ENCODE results near the gene DIS3L2. TPM values are rescaled to one million over a fixed set of nuclear protein-coding genes. Genes with fewer than 3 reads are reported as not detected.

The DIS3L2 gene
- total RNA-seq, 6 donors from 2014 or later: 31.2 to 98.5 (median 50.3) TPM

DNA sequence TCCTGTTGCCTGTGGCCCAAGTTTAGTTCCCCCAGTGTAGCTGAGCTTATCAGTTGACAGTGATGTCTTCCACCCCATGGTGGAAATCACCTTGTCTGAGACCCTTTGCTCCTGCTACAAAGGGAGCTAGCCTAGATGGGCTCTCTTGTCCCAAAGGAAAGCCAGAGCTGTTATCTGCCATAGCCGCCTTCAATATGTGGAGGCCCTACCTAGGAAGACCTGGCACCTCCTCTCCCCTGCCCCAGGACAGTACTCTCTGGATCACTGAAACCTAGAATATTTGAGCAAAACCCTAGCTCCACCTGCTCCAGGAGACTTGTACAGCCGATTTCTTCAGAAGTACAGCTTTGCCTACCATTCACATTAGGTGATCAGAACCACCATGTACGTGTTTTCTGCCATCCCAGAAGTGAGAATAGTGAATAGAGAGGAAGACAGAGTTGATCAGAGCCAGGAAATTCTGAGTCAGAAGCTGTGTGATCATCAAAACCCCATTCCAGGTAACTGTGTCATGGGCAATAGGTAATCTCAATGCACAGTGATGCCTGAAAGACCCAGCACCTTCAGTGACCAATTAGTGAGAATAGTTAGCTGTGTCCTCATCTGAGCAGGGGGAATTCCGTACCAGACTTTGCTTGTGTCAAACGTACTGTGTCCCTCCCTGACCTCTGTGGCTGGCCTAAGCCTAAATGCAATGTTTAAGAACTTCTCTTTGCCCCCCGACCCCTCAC lies 278.6 kb downstream of the DIS3L2 start:
- 92 to 93% methylated on average over 6 of the region's 6 CpGs for WGBS, 2 donors
- H3K36me3 ChIP-seq: peaks cover 0 to 10% (median 2%) of the 10 kb centered on the region in 4 donors
- no peaks in the 10 kb centered on the region for H3K9me3 ChIP-seq
- H3K4me3 ChIP-seq: no peak overlapping the region
- TF ChIP-seq EP300 (IDR thresholded peaks at IDR 0.05) (no peak), POLR2AphosphoS5 (IDR thresholded peaks at IDR 0.05) (no peak), POLR2A (IDR thresholded peaks at IDR 0.05) (no peak)
- TF ChIP-seq, protein P1, sequence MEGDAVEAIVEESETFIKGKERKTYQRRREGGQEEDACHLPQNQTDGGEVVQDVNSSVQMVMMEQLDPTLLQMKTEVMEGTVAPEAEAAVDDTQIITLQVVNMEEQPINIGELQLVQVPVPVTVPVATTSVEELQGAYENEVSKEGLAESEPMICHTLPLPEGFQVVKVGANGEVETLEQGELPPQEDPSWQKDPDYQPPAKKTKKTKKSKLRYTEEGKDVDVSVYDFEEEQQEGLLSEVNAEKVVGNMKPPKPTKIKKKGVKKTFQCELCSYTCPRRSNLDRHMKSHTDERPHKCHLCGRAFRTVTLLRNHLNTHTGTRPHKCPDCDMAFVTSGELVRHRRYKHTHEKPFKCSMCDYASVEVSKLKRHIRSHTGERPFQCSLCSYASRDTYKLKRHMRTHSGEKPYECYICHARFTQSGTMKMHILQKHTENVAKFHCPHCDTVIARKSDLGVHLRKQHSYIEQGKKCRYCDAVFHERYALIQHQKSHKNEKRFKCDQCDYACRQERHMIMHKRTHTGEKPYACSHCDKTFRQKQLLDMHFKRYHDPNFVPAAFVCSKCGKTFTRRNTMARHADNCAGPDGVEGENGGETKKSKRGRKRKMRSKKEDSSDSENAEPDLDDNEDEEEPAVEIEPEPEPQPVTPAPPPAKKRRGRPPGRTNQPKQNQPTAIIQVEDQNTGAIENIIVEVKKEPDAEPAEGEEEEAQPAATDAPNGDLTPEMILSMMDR (IDR thresholded peaks at IDR 0.05): no peak
- H3K27me3 ChIP-seq: no peaks in the 10 kb centered on the region
- no peak overlapping the region for H3K27ac ChIP-seq
- DNase-seq (no peak), ATAC-seq (ENCODE audit: low FRiP score in 2 of 2) (no peak)
- H3K4me1 ChIP-seq: peaks cover 0 to 7% (median 5%) of the 10 kb centered on the region in 4 donors

DNA sequence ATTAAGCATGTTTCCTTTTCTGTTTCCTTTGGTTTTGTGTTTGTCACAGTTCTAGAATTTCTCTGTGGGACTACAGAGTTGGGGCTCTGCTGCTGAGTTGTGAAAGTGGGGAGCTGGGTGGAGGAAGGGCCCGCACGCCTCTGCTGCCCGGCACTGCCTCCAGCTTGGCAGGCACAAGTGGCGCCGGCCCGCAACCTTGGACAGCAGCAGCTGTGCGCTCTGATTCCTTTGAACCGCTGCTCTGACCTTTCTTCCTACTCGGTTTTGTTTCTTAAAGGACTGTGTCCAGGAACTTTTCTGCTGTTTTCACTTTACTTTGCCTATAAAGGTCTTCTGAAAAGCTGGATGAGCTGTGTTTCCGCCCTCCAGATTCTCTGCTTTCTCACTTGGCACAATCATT lies 279.4 kb downstream of the DIS3L2 start:
- H3K4me3 ChIP-seq: no peak overlapping the region
- ATAC-seq (ENCODE audit: low FRiP score in 2 of 2) (no peak), DNase-seq (peak in 1 of 2 donors; percentile 54)
- H3K9me3 ChIP-seq: no peaks in the 10 kb centered on the region
- no peaks in the 10 kb centered on the region for H3K27me3 ChIP-seq
- peaks cover 0 to under 1% (median 0%) of the 10 kb centered on the region in 4 donors for H3K4me1 ChIP-seq
- peaks cover 0 to 10% (median 2%) of the 10 kb centered on the region in 4 donors for H3K36me3 ChIP-seq
- WGBS, 2 donors: 94 to 99% methylated on average over 10 of the region's 10 CpGs
- no peak for TF ChIP-seq EP300 (IDR thresholded peaks at IDR 0.05)
- TF ChIP-seq POLR2AphosphoS5 (IDR thresholded peaks at IDR 0.05): no peak
- TF ChIP-seq, protein P1 (IDR thresholded peaks at IDR 0.05): no peak
- TF ChIP-seq POLR2A (IDR thresholded peaks at IDR 0.05): no peak
- H3K27ac ChIP-seq: no peak overlapping the region

DNA sequence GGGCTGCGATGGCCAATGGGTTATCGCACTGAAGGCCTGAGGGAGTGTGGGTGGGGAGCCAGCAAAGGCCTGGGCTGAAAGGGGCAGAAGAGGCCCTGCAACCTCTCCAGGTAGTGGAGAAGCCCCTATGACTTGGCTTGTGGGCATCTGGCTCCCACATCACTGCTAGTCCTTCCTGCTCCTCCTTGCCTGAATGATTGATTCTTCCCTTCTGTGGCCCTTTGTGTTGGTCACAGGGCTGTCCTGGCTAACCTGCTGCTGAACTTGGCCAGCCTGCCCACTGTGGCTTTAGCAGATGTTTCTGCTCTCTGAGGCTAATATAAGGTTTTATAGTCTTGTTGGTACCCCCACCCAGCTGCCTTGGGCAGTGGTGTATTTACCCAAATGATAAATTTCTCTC lies 280.8 kb downstream of the DIS3L2 start:
- no peak for ATAC-seq (ENCODE audit: low FRiP score in 2 of 2)
- Histone ChIP-seq H3K27ac (no peak overlapping the region), H3K4me1 (no peaks in the 10 kb centered on the region), H3K4me3 (no peak overlapping the region), H3K9me3 (no peaks in the 10 kb centered on the region), H3K36me3 (peaks cover 0 to 10% (median 2%) of the 10 kb centered on the region in 4 donors), H3K27me3 (no peaks in the 10 kb centered on the region)
- no peak for DNase-seq
- WGBS, 2 donors: 100% methylated on average over 2 of the region's 2 CpGs
- TF ChIP-seq POLR2AphosphoS5 (IDR thresholded peaks at IDR 0.05) (no peak), POLR2A (IDR thresholded peaks at IDR 0.05) (no peak), EP300 (IDR thresholded peaks at IDR 0.05) (no peak)
- TF ChIP-seq, protein P1 (IDR thresholded peaks at IDR 0.05): no peak

DNA sequence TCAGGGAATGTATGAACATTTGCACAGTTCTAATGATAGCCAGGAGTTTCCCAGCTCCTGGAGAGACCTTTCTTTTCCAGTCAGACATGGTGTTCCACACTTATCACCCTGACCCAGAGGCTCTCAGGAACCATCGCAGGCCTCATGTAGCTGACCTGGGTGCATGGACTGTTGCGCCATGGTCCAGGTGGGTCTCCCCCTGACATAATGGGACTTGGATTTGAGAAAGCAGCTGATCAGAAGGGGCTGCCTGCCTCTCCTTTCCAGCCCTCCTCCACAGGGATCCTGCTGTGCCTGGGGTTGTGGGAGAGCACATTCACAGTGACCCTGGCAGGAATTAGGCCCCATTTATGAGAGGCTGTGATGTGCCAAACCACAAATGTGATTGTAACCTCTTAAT lies 283.6 kb downstream of the DIS3L2 start:
- peaks cover 0 to 1% (median 0%) of the 10 kb centered on the region in 4 donors for H3K4me1 ChIP-seq
- WGBS, 2 donors: 93 to 100% methylated on average over 2 of the region's 2 CpGs
- ATAC-seq (ENCODE audit: low FRiP score in 2 of 2) (no peak), DNase-seq (no peak)
- TF ChIP-seq EP300 (IDR thresholded peaks at IDR 0.05) (no peak), POLR2AphosphoS5 (IDR thresholded peaks at IDR 0.05) (no peak), POLR2A (IDR thresholded peaks at IDR 0.05) (no peak)
- TF ChIP-seq, protein P1 (IDR thresholded peaks at IDR 0.05): no peak
- no peaks in the 10 kb centered on the region for H3K27me3 ChIP-seq
- H3K36me3 ChIP-seq: peaks cover 0 to 4% (median 0%) of the 10 kb centered on the region in 4 donors
- no peak overlapping the region for H3K4me3 ChIP-seq
- no peak overlapping the region for H3K27ac ChIP-seq
- H3K9me3 ChIP-seq: no peaks in the 10 kb centered on the region

DNA sequence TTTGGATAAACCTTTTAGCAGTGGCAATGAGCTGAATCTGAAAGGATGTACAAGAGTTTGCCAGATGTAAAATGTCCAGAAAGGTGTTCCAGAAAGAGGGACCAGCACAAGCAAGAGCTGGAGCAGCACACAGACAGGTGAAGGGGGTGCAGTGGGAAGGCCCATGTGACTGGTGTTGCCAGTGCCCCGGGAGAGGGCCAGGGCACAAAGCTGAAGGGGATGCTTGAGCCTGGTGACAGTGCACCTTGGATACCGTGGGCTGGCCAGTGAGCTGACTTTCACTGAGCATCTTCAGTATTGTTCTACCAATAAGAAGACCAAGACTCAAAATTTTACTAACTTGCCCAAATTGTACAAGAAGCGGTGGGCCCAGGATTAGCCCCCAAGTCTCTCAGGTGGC lies 284.7 kb downstream of the DIS3L2 start:
- Histone ChIP-seq H3K27me3 (no peaks in the 10 kb centered on the region), H3K4me1 (peaks cover 0 to 4% (median 0%) of the 10 kb centered on the region in 4 donors), H3K36me3 (peaks cover 0 to 15% (median 0%) of the 10 kb centered on the region in 4 donors), H3K4me3 (no peak overlapping the region), H3K9me3 (no peaks in the 10 kb centered on the region), H3K27ac (no peak overlapping the region)
- 82 to 89% methylated on average over 3 of the region's 3 CpGs for WGBS, 2 donors
- ATAC-seq (ENCODE audit: low FRiP score in 2 of 2): no peak
- TF ChIP-seq POLR2AphosphoS5 (IDR thresholded peaks at IDR 0.05) (no peak), POLR2A (IDR thresholded peaks at IDR 0.05) (no peak), EP300 (IDR thresholded peaks at IDR 0.05) (no peak)
- TF ChIP-seq, protein P1 (IDR thresholded peaks at IDR 0.05): no peak
- no peak for DNase-seq
